MCF 10A (cell line): ENCODE measurements around the gene PHF21B. TPM values are rescaled to one million over a fixed set of nuclear protein-coding genes. Genes with fewer than 3 reads are reported as not detected.

Experiments
- BruUV-seq: library from RNA; stranded (reverse); fragments of 400-500 nt; replicated peaks from 2 replicates; lab custom pipeline; 2021; lab: Mats Ljungman, UMichigan
- CTCF ChIA-PET: fragments of 300-600 bp; sonication (Branson Sonifier 250); formaldehyde crosslinking; extraction: SDS; loops from one replicate; lab custom pipeline; 2021; ENCODE audit warnings: antibody characterized with exemption, inconsistent platforms; lab: Yijun Ruan, JAX
- POLR2A ChIA-PET: fragments of 300-600, 350-650 bp; sonication (Branson Sonifier 250); formaldehyde crosslinking; extraction: SDS; loops from one replicate; lab custom pipeline; 2020; ENCODE audit warnings: antibody characterized with exemption, inconsistent platforms; lab: Yijun Ruan, JAX
- DNase-seq: peaks from one replicate; pipeline ENCODE4 v3.0.0-alpha.2; 2018; ENCODE audit not compliant: unreplicated experiment
- H3K27ac Mint-ChIP-seq: one replicate; pipeline ENCODE4 v1.8.0; 2022; ENCODE audit warnings: mild to moderate bottlenecking, low read depth, mixed read lengths; ENCODE audit not compliant: unreplicated experiment
- H3K27me3 Mint-ChIP-seq: one replicate; pipeline ENCODE4 v1.8.0; 2022; ENCODE audit warnings: mixed read lengths; ENCODE audit not compliant: insufficient read depth, unreplicated experiment
- H3K36me3 Mint-ChIP-seq: one replicate; pipeline ENCODE4 v1.8.0; 2022; ENCODE audit warnings: mild to moderate bottlenecking, moderate library complexity, mixed read lengths; ENCODE audit not compliant: insufficient read depth, unreplicated experiment
- H3K4me1 Mint-ChIP-seq: one replicate; pipeline ENCODE4 v1.8.0; 2022; ENCODE audit warnings: mixed read lengths; ENCODE audit not compliant: insufficient read depth, unreplicated experiment
- H3K4me3 Mint-ChIP-seq: one replicate; pipeline ENCODE4 v1.8.0; 2022; ENCODE audit warnings: mild to moderate bottlenecking, moderate library complexity, mixed read lengths; ENCODE audit not compliant: unreplicated experiment
- H3K9me3 Mint-ChIP-seq: one replicate; pipeline ENCODE4 v1.8.0; 2022; ENCODE audit warnings: mixed read lengths; ENCODE audit not compliant: unreplicated experiment
- CTCF ChIP-seq: fragments of 200-600 bp; IDR thresholded peaks from one replicate; pipeline ENCODE4 v1.8.0; 2022; ENCODE audit warnings: antibody characterized with exemption, mild to moderate bottlenecking; ENCODE audit not compliant: unreplicated experiment
- intact Hi-C: fragments of 100-400 bp; cut with micrococcal nuclease; formaldehyde crosslinking; loops from 2 replicates; pipeline ENCODE4 v1.14.1; 2022
- total RNA-seq: library from RNA; stranded (reverse); gene quantifications from 2 replicates; pipeline ENCODE4 v1.2.3, GENCODE V29; 2022

The PHF21B gene
- total RNA-seq, 1 experiment from 2014 or later = 0.75 TPM

- Mint-ChIP-seq H3K9me3 (peaks cover 12% of the 10 kb centered on the region), H3K4me3 (no peak overlapping the region), H3K4me1 (no peaks in the 10 kb centered on the region), H3K36me3 (no peaks in the 10 kb centered on the region), H3K27me3 (peaks cover under 1% of the 10 kb centered on the region), H3K27ac (no peak overlapping the region)
- DNase-seq = no peak
- ChIA-PET CTCF (interaction anchor here (0.5 to 0.7 kb wide), 4 partner anchors 48 to 1877 kb away, joined by 3 read pairs; no protein-coding TSS in a partner anchor), POLR2A (no interaction called here)
- BruUV-seq = no TSS peak
- TF ChIP-seq CTCF = no peak
- intact Hi-C loops = no loop called here
Measured at GRCh38 chr22:44926491-44927415, 83.1 kb downstream of the PHF21B start.

- intact Hi-C loops = no loop called here
- Mint-ChIP-seq H3K27me3 (no peaks in the 10 kb centered on the region), H3K36me3 (no peaks in the 10 kb centered on the region), H3K4me1 (no peaks in the 10 kb centered on the region), H3K4me3 (no peak overlapping the region), H3K9me3 (peaks cover 12% of the 10 kb centered on the region), H3K27ac (no peak overlapping the region)
- CTCF ChIA-PET = no interaction called here
- BruUV-seq = no TSS peak
- no peak for DNase-seq
- POLR2A ChIA-PET = interaction anchor here (1.2 kb wide), 1 partner anchor 27 kb away, joined by 3 read pairs; no protein-coding TSS in a partner anchor
- TF ChIP-seq CTCF = no peak
Measured at GRCh38 chr22:44926124-44926475, 83.7 kb downstream of the PHF21B start.

- Mint-ChIP-seq H3K27me3 (no peaks in the 10 kb centered on the region), H3K9me3 (peaks cover 12% of the 10 kb centered on the region), H3K36me3 (no peaks in the 10 kb centered on the region), H3K27ac (no peak overlapping the region), H3K4me3 (no peak overlapping the region), H3K4me1 (no peaks in the 10 kb centered on the region)
- ChIA-PET CTCF (no interaction called here), POLR2A (interaction anchor here (1.2 kb wide), 1 partner anchor 27 kb away, joined by 3 read pairs; no protein-coding TSS in a partner anchor)
- TF ChIP-seq CTCF = no peak
- DNase-seq = no peak
- BruUV-seq = no TSS peak
- intact Hi-C loops = no loop called here
Measured at GRCh38 chr22:44925465-44926123, 84.2 kb downstream of the PHF21B start.

- no TSS peak for BruUV-seq
- intact Hi-C loops = no loop called here
- ChIA-PET CTCF (no interaction called here), POLR2A (interaction anchor here (1.2 kb wide), 1 partner anchor 26 kb away, joined by 3 read pairs; no protein-coding TSS in a partner anchor)
- no peaks in the 10 kb centered on the region for H3K36me3 Mint-ChIP-seq
- no peak for DNase-seq
- no peak overlapping the region for H3K27ac Mint-ChIP-seq
- H3K4me3 Mint-ChIP-seq = no peak overlapping the region
- no peaks in the 10 kb centered on the region for H3K27me3 Mint-ChIP-seq
- H3K9me3 Mint-ChIP-seq = peaks cover 12% of the 10 kb centered on the region
- no peak for TF ChIP-seq CTCF
- H3K4me1 Mint-ChIP-seq = no peaks in the 10 kb centered on the region
Measured at GRCh38 chr22:44924710-44925109, 85.1 kb downstream of the PHF21B start.
